ENCODE results near the gene FCRL5. TPM values are rescaled to one million over a fixed set of nuclear protein-coding genes. Genes with fewer than 3 reads are reported as not detected.
"Not testable (repeated sequence)": the region's sequence is repeated elsewhere in the genome, so short reads cannot be mapped to it uniquely, and the experiment has no call there.

The FCRL5 gene
- total RNA-seq, 1 experiment from 2014 or later, result not detected

GRCh38 chr1:157566484-157567300, 14.4 kb upstream of the FCRL5 start:
- no peak overlapping the region for H3K4me3 ChIP-seq (ENCODE audit: low read depth, low read length, poor library complexity, severe bottlenecking)
- no peaks in the 10 kb centered on the region for H3K4me1 ChIP-seq (ENCODE audit: insufficient read depth, low read length, poor library complexity, severe bottlenecking)
- intact Hi-C loops (cut with micrococcal nuclease; ENCODE audit: unreplicated experiment), result no loop called here
- H3K27ac ChIP-seq (ENCODE audit: low read depth, low read length, poor library complexity, severe bottlenecking), result no peak overlapping the region
- ChIA-PET CTCF (no interaction called here), POLR2A (ENCODE audit: low non-redundant PET) (no interaction called here)
- no peaks in the 10 kb centered on the region for H3K36me3 ChIP-seq (ENCODE audit: insufficient read depth, low read length, poor library complexity, severe bottlenecking)
- no TSS peak for BruUV-seq (replicated peaks)
- peak; percentile 34 for DNase-seq (ENCODE audit: low spot score)
- no peak for TF ChIP-seq EZH2 (IDR thresholded peaks at IDR 0.05; ENCODE audit: borderline replicate concordance, low read depth, low read length, poor library complexity, severe bottlenecking)
- no peak for TF ChIP-seq CTCF (conservative IDR thresholded peaks at IDR 0.05; ENCODE audit: low read depth, low read length)
- H3K9me3 ChIP-seq (ENCODE audit: low read depth, low read length, poor library complexity, severe bottlenecking), result no peaks in the 10 kb centered on the region
- peaks cover 2% of the 10 kb centered on the region for H3K27me3 ChIP-seq (replicated peaks; ENCODE audit: insufficient read depth, low read depth, low read length, poor library complexity)

- DNase-seq (ENCODE audit: low spot score), result no peak
- no peaks in the 10 kb centered on the region for H3K9me3 ChIP-seq (ENCODE audit: low read depth, low read length, poor library complexity, severe bottlenecking)
- H3K4me3 ChIP-seq (ENCODE audit: low read depth, low read length, poor library complexity, severe bottlenecking), result no peak overlapping the region
- H3K27me3 ChIP-seq (replicated peaks; ENCODE audit: insufficient read depth, low read depth, low read length, poor library complexity), result peaks cover 12% of the 10 kb centered on the region
- intact Hi-C loops (cut with micrococcal nuclease; ENCODE audit: unreplicated experiment), result no loop called here
- H3K36me3 ChIP-seq (ENCODE audit: insufficient read depth, low read length, poor library complexity, severe bottlenecking), result no peaks in the 10 kb centered on the region
- ChIA-PET POLR2A (ENCODE audit: low non-redundant PET) (no interaction called here), CTCF (no interaction called here)
- no peaks in the 10 kb centered on the region for H3K4me1 ChIP-seq (ENCODE audit: insufficient read depth, low read length, poor library complexity, severe bottlenecking)
- TF ChIP-seq CTCF (conservative IDR thresholded peaks at IDR 0.05; ENCODE audit: low read depth, low read length), result no peak
- TF ChIP-seq EZH2 (IDR thresholded peaks at IDR 0.05; ENCODE audit: borderline replicate concordance, low read depth, low read length, poor library complexity, severe bottlenecking), result no peak
- no peak overlapping the region for H3K27ac ChIP-seq (ENCODE audit: low read depth, low read length, poor library complexity, severe bottlenecking)
- no TSS peak for BruUV-seq (replicated peaks)
These were observed 10.2 kb upstream of the FCRL5 start for GRCh38 chr1:157562515-157562914.

GRCh38 chr1:157558119-157558518, 5.8 kb upstream of the FCRL5 start:
- intact Hi-C loops (cut with micrococcal nuclease; ENCODE audit: unreplicated experiment), result no loop called here
- POLR2A ChIA-PET (ENCODE audit: low non-redundant PET), result no interaction called here

DNA sequence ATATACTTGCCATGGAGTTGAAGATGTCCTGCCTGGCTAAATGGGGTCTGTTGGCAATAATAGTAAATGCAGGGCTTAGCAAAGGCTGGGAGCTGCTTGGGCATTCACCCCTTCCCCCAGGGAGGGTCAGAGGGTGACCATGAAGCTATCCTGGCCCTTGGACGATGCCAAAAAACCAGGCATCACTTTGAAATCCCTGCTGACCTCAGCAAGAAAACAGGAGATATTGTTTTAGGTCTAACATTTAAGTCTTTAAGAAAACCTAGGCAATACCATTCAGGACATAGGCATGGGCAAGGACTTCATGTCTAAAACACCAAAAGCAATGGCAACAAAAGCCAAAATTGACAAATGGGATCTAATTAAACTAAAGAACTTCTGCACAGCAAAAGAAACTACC, 4.2 kb downstream of the FCRL5 start:
- H3K36me3 ChIP-seq (ENCODE audit: insufficient read depth, low read length, poor library complexity, severe bottlenecking); intact Hi-C loops (cut with micrococcal nuclease; ENCODE audit: unreplicated experiment); DNase-seq (ENCODE audit: low spot score); CTCF ChIA-PET; H3K4me3 ChIP-seq (ENCODE audit: low read depth, low read length, poor library complexity, severe bottlenecking); H3K9me3 ChIP-seq (ENCODE audit: low read depth, low read length, poor library complexity, severe bottlenecking); BruUV-seq (replicated peaks); POLR2A ChIA-PET (ENCODE audit: low non-redundant PET); H3K27ac ChIP-seq (ENCODE audit: low read depth, low read length, poor library complexity, severe bottlenecking); H3K4me1 ChIP-seq (ENCODE audit: insufficient read depth, low read length, poor library complexity, severe bottlenecking): not testable (repeated sequence)
- peaks cover 34% of the 10 kb centered on the region for H3K27me3 ChIP-seq (replicated peaks; ENCODE audit: insufficient read depth, low read depth, low read length, poor library complexity)

More at GRCh38 chr1:157558119-157558518, 5.8 kb upstream of the FCRL5 start:
- Histone ChIP-seq H3K4me3 (ENCODE audit: low read depth, low read length, poor library complexity, severe bottlenecking) (no peak overlapping the region), H3K27ac (ENCODE audit: low read depth, low read length, poor library complexity, severe bottlenecking) (no peak overlapping the region), H3K36me3 (ENCODE audit: insufficient read depth, low read length, poor library complexity, severe bottlenecking) (no peaks in the 10 kb centered on the region), H3K9me3 (ENCODE audit: low read depth, low read length, poor library complexity, severe bottlenecking) (no peaks in the 10 kb centered on the region), H3K4me1 (ENCODE audit: insufficient read depth, low read length, poor library complexity, severe bottlenecking) (no peaks in the 10 kb centered on the region), H3K27me3 (replicated peaks; ENCODE audit: insufficient read depth, low read depth, low read length, poor library complexity) (peaks cover 36% of the 10 kb centered on the region)
- CTCF ChIA-PET, result no interaction called here
- DNase-seq (ENCODE audit: low spot score), result no peak
- no TSS peak for BruUV-seq (replicated peaks)
- TF ChIP-seq EZH2 (IDR thresholded peaks at IDR 0.05; ENCODE audit: borderline replicate concordance, low read depth, low read length, poor library complexity, severe bottlenecking) (no peak), CTCF (conservative IDR thresholded peaks at IDR 0.05; ENCODE audit: low read depth, low read length) (no peak)
